HepG2 (cell line): Measurements from ENCODE around the gene RBM12. TPM values are rescaled to one million over a fixed set of nuclear protein-coding genes. Genes with fewer than 3 reads are reported as not detected.

ENCODE experiments used
- CBX2 ChIP-seq, 2 experiments: fragments of 200-600 bp in 1 of 2; sonication (generic); formaldehyde crosslinking in 1 of 2; IDR thresholded peaks; 2 replicates each; pipeline versions ENCODE4 v1.7.0 to v1.8.1; 2018 to 2022; ENCODE audit warnings: low read depth in 2 of 2, low read length in 1 of 2, mild to moderate bottlenecking in 1 of 2, missing genetic modification reagents in 1 of 2
- E2F2 ChIP-seq: sonication (generic); formaldehyde crosslinking; IDR thresholded peaks from 2 replicates; pipeline ENCODE4 v1.4.0; 2020; ENCODE audit warnings: missing genetic modification reagents, borderline replicate concordance
- ESRRA ChIP-seq: sonication (generic); formaldehyde crosslinking; IDR thresholded peaks from 2 replicates; pipeline ENCODE4 v1.5.1; 2020; ENCODE audit warnings: mild to moderate bottlenecking, low read depth, missing genetic modification reagents
- ETV6 ChIP-seq: sonication (generic); formaldehyde crosslinking; conservative IDR thresholded peaks from 2 replicates; pipeline ENCODE4 v1.4.0; 2020; ENCODE audit warnings: missing genetic modification reagents
- FOXK1 ChIP-seq: sonication (generic); formaldehyde crosslinking; IDR thresholded peaks from 2 replicates; pipeline ENCODE4 v1.4.0; 2020; ENCODE audit warnings: low read depth, missing genetic modification reagents, borderline replicate concordance
- GATAD1 ChIP-seq: IDR thresholded peaks from 2 replicates; pipeline ENCODE4 v1.6.1; 2016; ENCODE audit warnings: missing genetic modification reagents, missing compliant biosample characterization
- KAT2B ChIP-seq: fragments of 150-350 bp; IDR thresholded peaks from 2 replicates; pipeline ENCODE4 v1.6.1; 2014; ENCODE audit warnings: low read depth, low read length, borderline replicate concordance
- MAZ ChIP-seq, 2 experiments: sonication (generic) in 1 of 2; formaldehyde crosslinking in 1 of 2; IDR thresholded peaks; 2 replicates each; pipeline versions ENCODE4 v1.5.0 to v1.6.1; 2012 to 2020; ENCODE audit warnings: low read depth in 2 of 2, mild to moderate bottlenecking in 2 of 2, borderline replicate concordance in 1 of 2, improper control_type of control experiment in 1 of 2, low read length in 1 of 2, missing genetic modification reagents in 1 of 2, moderate library complexity in 1 of 2
- SMARCC2 ChIP-seq: fragments of 450-650 bp; IDR thresholded peaks from 2 replicates; pipeline ENCODE4 v1.6.1; 2017; ENCODE audit warnings: antibody characterized with exemption, mild to moderate bottlenecking
- ZBED4 ChIP-seq: sonication (generic); formaldehyde crosslinking; IDR thresholded peaks from 2 replicates; pipeline ENCODE4 v1.4.0; 2020; ENCODE audit warnings: missing genetic modification reagents, borderline replicate concordance
- ZFP36 ChIP-seq: fragments of 150-350 bp; IDR thresholded peaks from 2 replicates; pipeline ENCODE4 v1.6.1; 2018; ENCODE audit warnings: borderline replicate concordance, low read length, low read depth; ENCODE audit not compliant: partially characterized antibody
- ZNF296 ChIP-seq: sonication (generic); formaldehyde crosslinking; conservative IDR thresholded peaks from 2 replicates; pipeline ENCODE4 v1.5.0; 2020; ENCODE audit warnings: mild to moderate bottlenecking, missing genetic modification reagents
- ZNF350 ChIP-seq: sonication (generic); formaldehyde crosslinking; IDR thresholded peaks from 2 replicates; pipeline ENCODE4 v1.4.0; 2020; ENCODE audit warnings: mild to moderate bottlenecking, low read depth, missing genetic modification reagents, borderline replicate concordance
- ZNF597 ChIP-seq: sonication (generic); formaldehyde crosslinking; IDR thresholded peaks from 2 replicates; pipeline ENCODE4 v1.5.0; 2020; ENCODE audit warnings: missing genetic modification reagents
- polyA plus RNA-seq, 8 experiments: library from polyadenylated mRNA; depleted of rRNA in 3 of 8; stranded (reverse) in 7 of 8; unstranded in 1 of 8; fragments of >200 nt; fragmentation: Illumina TruSeq in 4 of 8; extraction: Trizol in 4 of 8; gene quantifications; 2 replicates each; pipeline versions ENCODE4 v1.2.1 to v1.2.3, GENCODE V29; 2011 to 2016; ENCODE audit warnings: low read depth in 4 of 8, missing spikeins in 1 of 8, mixed read lengths in 1 of 8; ENCODE audit not compliant: insufficient read depth in 1 of 8
- total RNA-seq, 5 experiments: library from RNA; depleted of rRNA; stranded (reverse); fragments of >200 nt; fragmentation: Illumina TruSeq; extraction: Trizol; gene quantifications; 2 replicates each; pipeline ENCODE4 v1.2.3, GENCODE V29; 2016; ENCODE audit warnings: low read depth in 1 of 5
- TF ChIP-seq, protein P1 (sequence below): sonication (generic); formaldehyde crosslinking; conservative IDR thresholded peaks from 2 replicates; pipeline ENCODE4 v1.8.0; 2022; ENCODE audit warnings: missing genetic modification reagents
- TF ChIP-seq, protein P2 (sequence below): sonication (generic); formaldehyde crosslinking; IDR thresholded peaks from 2 replicates; pipeline ENCODE4 v1.5.1; 2020; ENCODE audit warnings: mild to moderate bottlenecking, missing genetic modification reagents

Gene RBM12
- total and polyA plus RNA-seq, 2 of the 13 experiments (the other 11 are each of a cell fraction or from before 2014, with no cell fraction given) = 97.9 to 104 TPM

DNA sequence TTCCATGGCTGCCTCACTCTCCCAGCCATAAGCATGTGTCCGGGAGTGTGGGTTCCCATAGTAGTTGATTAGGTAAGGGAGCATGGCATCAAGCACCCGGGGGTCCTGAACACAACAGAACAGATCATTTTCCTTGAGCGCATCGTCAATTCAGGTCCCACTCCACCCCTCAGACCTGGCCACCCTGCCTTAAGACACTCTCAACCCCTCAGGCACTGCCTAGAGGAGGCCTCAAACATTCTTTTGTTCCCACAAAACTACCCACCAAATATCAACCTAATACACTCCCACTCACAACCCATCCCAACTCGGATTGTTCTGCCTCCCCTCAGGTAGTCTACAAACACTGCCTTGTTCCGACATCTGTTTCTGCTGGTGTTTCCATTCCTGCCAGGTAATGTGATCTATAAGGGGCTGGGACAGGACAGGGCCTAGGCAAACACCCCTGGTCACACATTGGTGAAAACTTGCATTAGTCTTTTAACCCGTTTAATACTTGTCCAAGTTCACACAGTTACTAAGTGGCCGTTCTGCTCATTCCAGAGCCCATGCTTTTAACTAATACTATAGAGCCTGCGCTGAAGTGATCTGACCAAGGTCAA lies 33.1 kb upstream of the RBM12 start (continued):
- TF ChIP-seq E2F2 (CRISPR knock-in tag) = no peak
- no peak for TF ChIP-seq ZBED4 (CRISPR knock-in tag)
- no peak for TF ChIP-seq ZNF350 (CRISPR knock-in tag)
- no peak for TF ChIP-seq SMARCC2
- TF ChIP-seq ESRRA = peak; percentile 62; the same call in 1 of the 2 replicates
- TF ChIP-seq ZNF597 (CRISPR knock-in tag) = no peak
- TF ChIP-seq, protein P1, sequence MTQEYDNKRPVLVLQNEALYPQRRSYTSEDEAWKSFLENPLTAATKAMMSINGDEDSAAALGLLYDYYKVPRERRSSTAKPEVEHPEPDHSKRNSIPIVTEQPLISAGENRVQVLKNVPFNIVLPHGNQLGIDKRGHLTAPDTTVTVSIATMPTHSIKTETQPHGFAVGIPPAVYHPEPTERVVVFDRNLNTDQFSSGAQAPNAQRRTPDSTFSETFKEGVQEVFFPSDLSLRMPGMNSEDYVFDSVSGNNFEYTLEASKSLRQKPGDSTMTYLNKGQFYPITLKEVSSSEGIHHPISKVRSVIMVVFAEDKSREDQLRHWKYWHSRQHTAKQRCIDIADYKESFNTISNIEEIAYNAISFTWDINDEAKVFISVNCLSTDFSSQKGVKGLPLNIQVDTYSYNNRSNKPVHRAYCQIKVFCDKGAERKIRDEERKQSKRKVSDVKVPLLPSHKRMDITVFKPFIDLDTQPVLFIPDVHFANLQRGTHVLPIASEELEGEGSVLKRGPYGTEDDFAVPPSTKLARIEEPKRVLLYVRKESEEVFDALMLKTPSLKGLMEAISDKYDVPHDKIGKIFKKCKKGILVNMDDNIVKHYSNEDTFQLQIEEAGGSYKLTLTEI (CRISPR knock-in tag) = no peak
- no peak for TF ChIP-seq KAT2B
- no peak for TF ChIP-seq ZFP36
- 0 out of 2 replicates have a peak, but pooled peaks have one; percentile 41 for TF ChIP-seq ETV6 (CRISPR knock-in tag)
- TF ChIP-seq, protein P2, sequence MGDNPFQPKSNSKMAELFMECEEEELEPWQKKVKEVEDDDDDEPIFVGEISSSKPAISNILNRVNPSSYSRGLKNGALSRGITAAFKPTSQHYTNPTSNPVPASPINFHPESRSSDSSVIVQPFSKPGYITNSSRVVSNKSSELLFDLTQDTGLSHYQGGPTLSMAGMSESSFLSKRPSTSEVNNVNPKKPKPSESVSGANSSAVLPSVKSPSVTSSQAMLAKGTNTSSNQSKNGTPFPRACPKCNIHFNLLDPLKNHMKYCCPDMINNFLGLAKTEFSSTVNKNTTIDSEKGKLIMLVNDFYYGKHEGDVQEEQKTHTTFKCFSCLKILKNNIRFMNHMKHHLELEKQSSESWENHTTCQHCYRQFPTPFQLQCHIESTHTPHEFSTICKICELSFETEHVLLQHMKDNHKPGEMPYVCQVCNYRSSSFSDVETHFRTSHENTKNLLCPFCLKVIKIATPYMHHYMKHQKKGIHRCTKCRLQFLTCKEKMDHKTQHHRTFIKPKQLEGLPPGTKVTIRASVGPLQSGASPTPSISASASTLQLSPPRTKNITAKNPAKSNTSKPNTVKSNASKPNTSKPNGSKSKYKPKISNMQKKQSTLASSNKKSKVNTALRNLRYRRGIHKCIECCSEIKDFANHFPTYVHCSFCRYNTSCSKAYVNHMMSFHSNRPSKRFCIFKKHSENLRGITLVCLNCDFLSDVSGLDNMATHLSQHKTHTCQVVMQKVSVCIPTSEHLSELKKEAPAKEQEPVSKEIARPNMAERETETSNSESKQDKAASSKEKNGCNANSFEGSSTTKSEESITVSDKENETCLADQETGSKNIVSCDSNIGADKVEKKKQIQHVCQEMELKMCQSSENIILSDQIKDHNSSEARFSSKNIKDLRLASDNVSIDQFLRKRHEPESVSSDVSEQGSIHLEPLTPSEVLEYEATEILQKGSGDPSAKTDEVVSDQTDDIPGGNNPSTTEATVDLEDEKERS (CRISPR knock-in tag) = no peak
- TF ChIP-seq GATAD1 (CRISPR knock-in tag) = no peak
- TF ChIP-seq FOXK1 (CRISPR knock-in tag) = no peak
- TF ChIP-seq MAZ (IDR thresholded peaks at IDR 0.05; ENCODE audit: borderline replicate concordance, low read depth, low read length) = no peak
- TF ChIP-seq MAZ (CRISPR knock-in tag; IDR thresholded peaks at IDR 0.05; ENCODE audit: low read depth) = peak; percentile 77; the same call in 1 of the 2 replicates
- peak; percentile 85; the same call in 1 of the 2 replicates for TF ChIP-seq ZNF296
- no peak for TF ChIP-seq CBX2 (IDR thresholded peaks at IDR 0.05; ENCODE audit: low read depth, low read length)
- 0 out of 2 replicates have a peak, but pooled peaks have one; percentile 16 for TF ChIP-seq CBX2 (CRISPR knock-in tag; IDR thresholded peaks at IDR 0.05; ENCODE audit: low read depth)
